ENCODE measurements around the gene DEDD. TPM values are rescaled to one million over a fixed set of nuclear protein-coding genes. Genes with fewer than 3 reads are reported as not detected.

The DEDD gene
- polyA plus RNA-seq, 2 of the 4 experiments (the other 2 are of a cell fraction): 25.3 to 38.4 TPM

GRCh38 chr1:161171696-161172095, 39.2 kb upstream of the DEDD start:
- POLR2A ChIA-PET: interaction anchor here (0.6 kb wide), 1 partner anchor 112 kb away, joined by 3 read pairs; no protein-coding TSS in a partner anchor
- Histone ChIP-seq H3K27ac (no peak overlapping the region), H3K4me1 (peaks cover 15% of the 10 kb centered on the region; the same call in 2 of the 3 replicates), H3K4me3 (no peak overlapping the region), H3K4me2 (no peak overlapping the region), H3K9me3 (no peaks in the 10 kb centered on the region)
- no peak for ATAC-seq
- TF ChIP-seq RFX5 (IDR thresholded peaks at IDR 0.05): no peak
- WGBS (ENCODE audit: missing lambda C conversion rate): 93% methylated on average over 12 of the region's 12 CpGs
- FAIRE-seq: no peak
- DNase-seq (ENCODE audit: low read depth in 1 of 2, low spot score in 1 of 2): no peak
- CTCF ChIA-PET: interaction anchor here (0.6 to 3.2 kb wide), 5 partner anchors 10 to 37 kb away, joined by 3 to 14 read pairs (median 7); partner anchors contain the start of gene USP21

GRCh38 chr1:161171191-161171590, 38.7 kb upstream of the DEDD start:
- H3K9me3 ChIP-seq: no peaks in the 10 kb centered on the region
- H3K4me2 ChIP-seq: no peak overlapping the region
- no peak for TF ChIP-seq MAFK (IDR thresholded peaks at IDR 0.05; ENCODE audit: partially characterized antibody)
- TF ChIP-seq, protein P1, sequence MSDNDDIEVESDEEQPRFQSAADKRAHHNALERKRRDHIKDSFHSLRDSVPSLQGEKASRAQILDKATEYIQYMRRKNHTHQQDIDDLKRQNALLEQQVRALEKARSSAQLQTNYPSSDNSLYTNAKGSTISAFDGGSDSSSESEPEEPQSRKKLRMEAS (IDR thresholded peaks at IDR 0.05): no peak
- TF ChIP-seq, protein P2, sequence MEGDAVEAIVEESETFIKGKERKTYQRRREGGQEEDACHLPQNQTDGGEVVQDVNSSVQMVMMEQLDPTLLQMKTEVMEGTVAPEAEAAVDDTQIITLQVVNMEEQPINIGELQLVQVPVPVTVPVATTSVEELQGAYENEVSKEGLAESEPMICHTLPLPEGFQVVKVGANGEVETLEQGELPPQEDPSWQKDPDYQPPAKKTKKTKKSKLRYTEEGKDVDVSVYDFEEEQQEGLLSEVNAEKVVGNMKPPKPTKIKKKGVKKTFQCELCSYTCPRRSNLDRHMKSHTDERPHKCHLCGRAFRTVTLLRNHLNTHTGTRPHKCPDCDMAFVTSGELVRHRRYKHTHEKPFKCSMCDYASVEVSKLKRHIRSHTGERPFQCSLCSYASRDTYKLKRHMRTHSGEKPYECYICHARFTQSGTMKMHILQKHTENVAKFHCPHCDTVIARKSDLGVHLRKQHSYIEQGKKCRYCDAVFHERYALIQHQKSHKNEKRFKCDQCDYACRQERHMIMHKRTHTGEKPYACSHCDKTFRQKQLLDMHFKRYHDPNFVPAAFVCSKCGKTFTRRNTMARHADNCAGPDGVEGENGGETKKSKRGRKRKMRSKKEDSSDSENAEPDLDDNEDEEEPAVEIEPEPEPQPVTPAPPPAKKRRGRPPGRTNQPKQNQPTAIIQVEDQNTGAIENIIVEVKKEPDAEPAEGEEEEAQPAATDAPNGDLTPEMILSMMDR (IDR thresholded peaks at IDR 0.05): peak; percentile 10; the same call in 1 of the 3 replicates
- 72% methylated on average over 5 of the region's 5 CpGs for WGBS (ENCODE audit: missing lambda C conversion rate)
- ATAC-seq (no peak), FAIRE-seq (no peak), DNase-seq (ENCODE audit: low read depth in 1 of 2, low spot score in 1 of 2) (no peak)
- H3K4me1 ChIP-seq: peaks cover 11% of the 10 kb centered on the region; the same call in 2 of the 3 replicates
- H3K27ac ChIP-seq: no peak overlapping the region
- POLR2A ChIA-PET: no interaction called here
- no peak overlapping the region for H3K4me3 ChIP-seq
- CTCF ChIA-PET: interaction anchor here (0.6 to 3.2 kb wide), 5 partner anchors 10 to 37 kb away, joined by 3 to 14 read pairs (median 7); partner anchors contain the start of gene USP21

DNA sequence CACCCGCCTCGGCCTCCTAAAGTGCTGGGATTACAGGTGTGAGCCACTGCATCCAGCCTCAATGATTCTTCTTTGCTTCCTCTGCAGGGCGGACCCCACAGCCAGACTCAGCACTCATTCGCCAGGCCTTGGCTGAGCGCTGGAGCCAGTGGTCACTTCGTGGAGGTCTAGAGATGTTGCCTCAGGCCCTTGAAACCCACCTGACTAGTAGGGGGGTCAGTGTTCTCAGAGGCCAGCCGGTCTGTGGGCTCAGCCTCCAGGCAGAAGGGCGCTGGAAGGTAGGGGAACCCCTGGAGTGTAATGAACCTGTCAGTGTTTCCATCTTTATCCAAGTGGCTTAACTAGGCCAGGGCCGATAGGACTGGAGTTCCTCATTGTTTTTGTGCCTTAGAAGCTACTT, 36.4 kb upstream of the DEDD start:
- ATAC-seq: no peak
- FAIRE-seq: no peak
- Histone ChIP-seq H3K4me2 (no peak overlapping the region), H3K4me1 (peaks cover 16% of the 10 kb centered on the region), H3K4me3 (no peak overlapping the region), H3K27ac (no peak overlapping the region), H3K9me3 (no peaks in the 10 kb centered on the region)
- TF ChIP-seq RCOR1 (IDR thresholded peaks at IDR 0.05; ENCODE audit: low read depth, low read length): no peak
- TF ChIP-seq ZNF302 (CRISPR knock-in tag; IDR thresholded peaks at IDR 0.05): no peak
- TF ChIP-seq PBX3 (IDR thresholded peaks at IDR 0.05): no peak
- TF ChIP-seq, protein P2 (IDR thresholded peaks at IDR 0.05): no peak
- TF ChIP-seq POLR2A (IDR thresholded peaks at IDR 0.05; ENCODE audit: low read length): no peak
- no peak for TF ChIP-seq BHLHE40 (IDR thresholded peaks at IDR 0.05; ENCODE audit: low read depth, low read length)
- no peak for TF ChIP-seq KDM1A (IDR thresholded peaks at IDR 0.05; ENCODE audit: low read depth)
- no peak for TF ChIP-seq RAD21 (conservative IDR thresholded peaks at IDR 0.05 in 1 of 2, IDR thresholded peaks at IDR 0.05 in 1 of 2)
- TF ChIP-seq CBX8 (IDR thresholded peaks at IDR 0.05): no peak
- TF ChIP-seq POLR2AphosphoS2 (conservative IDR thresholded peaks at IDR 0.05; ENCODE audit: low read length): no peak
- no peak for TF ChIP-seq GATA3 (IDR thresholded peaks at IDR 0.05; ENCODE audit: borderline replicate concordance)
- TF ChIP-seq, protein P3, sequence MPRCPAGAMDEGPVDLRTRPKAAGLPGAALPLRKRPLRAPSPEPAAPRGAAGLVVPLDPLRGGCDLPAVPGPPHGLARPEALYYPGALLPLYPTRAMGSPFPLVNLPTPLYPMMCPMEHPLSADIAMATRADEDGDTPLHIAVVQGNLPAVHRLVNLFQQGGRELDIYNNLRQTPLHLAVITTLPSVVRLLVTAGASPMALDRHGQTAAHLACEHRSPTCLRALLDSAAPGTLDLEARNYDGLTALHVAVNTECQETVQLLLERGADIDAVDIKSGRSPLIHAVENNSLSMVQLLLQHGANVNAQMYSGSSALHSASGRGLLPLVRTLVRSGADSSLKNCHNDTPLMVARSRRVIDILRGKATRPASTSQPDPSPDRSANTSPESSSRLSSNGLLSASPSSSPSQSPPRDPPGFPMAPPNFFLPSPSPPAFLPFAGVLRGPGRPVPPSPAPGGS (IDR thresholded peaks at IDR 0.05): no peak
- no peak for TF ChIP-seq ESRRA (IDR thresholded peaks at IDR 0.05; ENCODE audit: borderline replicate concordance, low read length)
- TF ChIP-seq RARB (CRISPR knock-in tag; IDR thresholded peaks at IDR 0.05): no peak
- no peak for TF ChIP-seq RFX5 (IDR thresholded peaks at IDR 0.05)
- TF ChIP-seq, protein P1 (IDR thresholded peaks at IDR 0.05): no peak
- TF ChIP-seq PHF8 (IDR thresholded peaks at IDR 0.05; ENCODE audit: borderline replicate concordance, low read depth): no peak
- TF ChIP-seq JUNB (IDR thresholded peaks at IDR 0.05): no peak
- WGBS (ENCODE audit: missing lambda C conversion rate): 90% methylated on average over 9 of the region's 9 CpGs
- POLR2A ChIA-PET: no interaction called here
- CTCF ChIA-PET: interaction anchor here (0.5 to 5.5 kb wide), 6 partner anchors 8 to 491 kb away, joined by 3 to 59 read pairs (median 4); partner anchors contain the start of gene UFC1
- no peak for DNase-seq (ENCODE audit: low read depth in 1 of 2, low spot score in 1 of 2)

Data from A549 (cell line).